ENCODE results near the gene TRIO.

DNA sequence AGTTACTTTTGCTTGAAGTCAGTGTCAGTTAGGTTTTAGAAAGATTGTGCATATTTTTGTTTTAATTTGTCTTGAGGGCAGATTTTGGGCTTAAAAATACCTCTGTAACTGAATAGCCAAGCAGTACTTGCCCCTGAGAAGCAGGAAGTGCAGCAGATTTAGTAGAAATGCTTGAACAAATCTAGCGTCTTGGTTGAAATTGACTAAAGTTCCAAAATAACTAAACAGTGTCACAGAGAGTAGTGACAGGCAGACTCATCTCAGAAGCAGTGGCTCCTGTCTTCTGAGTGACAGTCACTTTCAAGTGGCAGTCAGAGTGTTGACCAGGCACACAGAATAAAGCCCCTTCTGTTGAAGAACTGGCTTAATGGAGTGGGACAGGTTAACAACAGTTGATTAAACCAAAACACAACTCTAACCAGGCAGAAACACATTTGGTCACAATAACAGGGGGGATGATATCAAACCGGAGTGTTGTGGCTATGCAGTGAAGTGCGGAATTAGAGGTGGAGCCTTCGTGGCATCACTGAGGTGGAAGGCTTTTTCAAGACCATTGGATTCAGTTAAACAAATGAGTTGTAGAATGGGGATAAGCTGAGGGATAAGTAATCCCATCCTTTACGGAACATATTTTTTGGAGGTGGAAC lies 29.1 kb downstream of the TRIO start:
- TF ChIP-seq, protein P1, sequence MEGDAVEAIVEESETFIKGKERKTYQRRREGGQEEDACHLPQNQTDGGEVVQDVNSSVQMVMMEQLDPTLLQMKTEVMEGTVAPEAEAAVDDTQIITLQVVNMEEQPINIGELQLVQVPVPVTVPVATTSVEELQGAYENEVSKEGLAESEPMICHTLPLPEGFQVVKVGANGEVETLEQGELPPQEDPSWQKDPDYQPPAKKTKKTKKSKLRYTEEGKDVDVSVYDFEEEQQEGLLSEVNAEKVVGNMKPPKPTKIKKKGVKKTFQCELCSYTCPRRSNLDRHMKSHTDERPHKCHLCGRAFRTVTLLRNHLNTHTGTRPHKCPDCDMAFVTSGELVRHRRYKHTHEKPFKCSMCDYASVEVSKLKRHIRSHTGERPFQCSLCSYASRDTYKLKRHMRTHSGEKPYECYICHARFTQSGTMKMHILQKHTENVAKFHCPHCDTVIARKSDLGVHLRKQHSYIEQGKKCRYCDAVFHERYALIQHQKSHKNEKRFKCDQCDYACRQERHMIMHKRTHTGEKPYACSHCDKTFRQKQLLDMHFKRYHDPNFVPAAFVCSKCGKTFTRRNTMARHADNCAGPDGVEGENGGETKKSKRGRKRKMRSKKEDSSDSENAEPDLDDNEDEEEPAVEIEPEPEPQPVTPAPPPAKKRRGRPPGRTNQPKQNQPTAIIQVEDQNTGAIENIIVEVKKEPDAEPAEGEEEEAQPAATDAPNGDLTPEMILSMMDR (IDR thresholded peaks at IDR 0.05) = no peak
- TF ChIP-seq EP300 (IDR thresholded peaks at IDR 0.05; ENCODE audit: borderline replicate concordance in 1 of 2, low read depth in 1 of 2, low read length in 1 of 2) (no peak), MXI1 (IDR thresholded peaks at IDR 0.05; ENCODE audit: low read depth, low read length) (no peak), JUND (IDR thresholded peaks at IDR 0.05) (no peak), RCOR1 (IDR thresholded peaks at IDR 0.05; ENCODE audit: low read length) (no peak), ELF1 (IDR thresholded peaks at IDR 0.05) (no peak), YY1 (IDR thresholded peaks at IDR 0.05; ENCODE audit: low read depth) (no peak), TAF1 (IDR thresholded peaks at IDR 0.05; ENCODE audit: borderline replicate concordance, low read depth, low read length) (no peak), GABPA (IDR thresholded peaks at IDR 0.05; ENCODE audit: low read depth) (no peak)
- TF ChIP-seq, protein P2, sequence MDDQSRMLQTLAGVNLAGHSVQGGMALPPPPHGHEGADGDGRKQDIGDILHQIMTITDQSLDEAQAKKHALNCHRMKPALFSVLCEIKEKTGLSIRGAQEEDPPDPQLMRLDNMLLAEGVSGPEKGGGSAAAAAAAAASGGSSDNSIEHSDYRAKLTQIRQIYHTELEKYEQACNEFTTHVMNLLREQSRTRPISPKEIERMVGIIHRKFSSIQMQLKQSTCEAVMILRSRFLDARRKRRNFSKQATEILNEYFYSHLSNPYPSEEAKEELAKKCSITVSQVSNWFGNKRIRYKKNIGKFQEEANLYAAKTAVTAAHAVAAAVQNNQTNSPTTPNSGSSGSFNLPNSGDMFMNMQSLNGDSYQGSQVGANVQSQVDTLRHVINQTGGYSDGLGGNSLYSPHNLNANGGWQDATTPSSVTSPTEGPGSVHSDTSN (IDR thresholded peaks at IDR 0.05) = no peak
- TF ChIP-seq, protein P3, sequence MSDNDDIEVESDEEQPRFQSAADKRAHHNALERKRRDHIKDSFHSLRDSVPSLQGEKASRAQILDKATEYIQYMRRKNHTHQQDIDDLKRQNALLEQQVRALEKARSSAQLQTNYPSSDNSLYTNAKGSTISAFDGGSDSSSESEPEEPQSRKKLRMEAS (IDR thresholded peaks at IDR 0.05; ENCODE audit: low read depth) = no peak
- TF ChIP-seq, protein P4, sequence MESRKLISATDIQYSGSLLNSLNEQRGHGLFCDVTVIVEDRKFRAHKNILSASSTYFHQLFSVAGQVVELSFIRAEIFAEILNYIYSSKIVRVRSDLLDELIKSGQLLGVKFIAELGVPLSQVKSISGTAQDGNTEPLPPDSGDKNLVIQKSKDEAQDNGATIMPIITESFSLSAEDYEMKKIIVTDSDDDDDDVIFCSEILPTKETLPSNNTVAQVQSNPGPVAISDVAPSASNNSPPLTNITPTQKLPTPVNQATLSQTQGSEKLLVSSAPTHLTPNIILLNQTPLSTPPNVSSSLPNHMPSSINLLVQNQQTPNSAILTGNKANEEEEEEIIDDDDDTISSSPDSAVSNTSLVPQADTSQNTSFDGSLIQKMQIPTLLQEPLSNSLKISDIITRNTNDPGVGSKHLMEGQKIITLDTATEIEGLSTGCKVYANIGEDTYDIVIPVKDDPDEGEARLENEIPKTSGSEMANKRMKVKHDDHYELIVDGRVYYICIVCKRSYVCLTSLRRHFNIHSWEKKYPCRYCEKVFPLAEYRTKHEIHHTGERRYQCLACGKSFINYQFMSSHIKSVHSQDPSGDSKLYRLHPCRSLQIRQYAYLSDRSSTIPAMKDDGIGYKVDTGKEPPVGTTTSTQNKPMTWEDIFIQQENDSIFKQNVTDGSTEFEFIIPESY (IDR thresholded peaks at IDR 0.05; ENCODE audit: borderline replicate concordance, low read depth) = no peak
